ENCODE results near the gene TRIM32.

Gene TRIM32

DNA sequence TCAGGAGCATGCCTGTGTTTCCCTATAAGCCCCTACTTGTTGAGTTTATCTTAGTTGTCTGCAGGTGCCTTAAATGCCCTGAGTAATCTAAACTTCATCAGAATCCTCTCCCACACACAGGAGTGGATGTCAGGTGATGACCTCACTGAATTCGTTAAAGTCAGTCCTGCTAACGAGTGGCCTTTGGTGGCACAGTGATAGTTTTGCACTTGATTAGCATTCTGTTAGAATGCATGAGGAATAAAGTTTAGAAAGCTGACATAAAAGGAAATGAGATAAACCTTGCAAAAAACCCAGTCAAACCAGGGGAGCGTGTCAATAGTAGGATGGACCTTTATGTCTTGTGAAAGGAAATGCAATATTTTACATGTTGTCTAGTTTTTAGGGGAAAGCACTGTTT is 4.5 kb downstream of the TRIM32 start:
- Histone ChIP-seq H3K4me2 (ENCODE audit: low read length) (no peak overlapping the region), H3F3A (ENCODE audit: insufficient read depth, low read length) (no peaks in the 10 kb centered on the region)

DNA sequence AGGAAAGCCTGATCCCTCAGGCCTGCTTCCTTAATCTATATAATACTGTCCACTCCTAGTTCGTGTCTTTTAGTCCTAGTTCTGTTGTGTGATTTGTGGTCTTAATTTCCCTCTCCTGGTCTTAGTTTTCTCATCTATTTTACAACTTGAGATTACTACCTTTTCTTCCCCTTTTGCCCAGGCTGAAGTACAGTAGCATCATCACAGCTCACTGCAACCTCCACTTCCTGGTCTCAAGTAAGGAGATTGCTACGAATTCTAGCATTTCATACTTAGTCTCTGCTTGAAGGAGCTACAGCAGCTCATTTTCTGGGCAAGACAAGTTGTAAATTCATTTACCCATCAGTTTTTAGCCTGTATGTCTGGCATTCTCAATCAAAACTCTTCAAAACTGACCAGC is 5.5 kb downstream of the TRIM32 start:
- H3K9ac ChIP-seq (ENCODE audit: low read length): no peak overlapping the region
- no peak overlapping the region for H2AFZ ChIP-seq (ENCODE audit: low read length)
- no peaks in the 10 kb centered on the region for H3K9me2 ChIP-seq (ENCODE audit: low read depth, low read length)
- peaks cover 13% of the 10 kb centered on the region for H3K36me3 ChIP-seq (ENCODE audit: insufficient read depth, low read length)
- H4K20me1 ChIP-seq (ENCODE audit: insufficient read depth, low read length): no peaks in the 10 kb centered on the region
- no peaks in the 10 kb centered on the region for H3K27me3 ChIP-seq (ENCODE audit: insufficient read depth, low read length)
- H3K79me2 ChIP-seq (ENCODE audit: insufficient read depth, low read length): peaks cover 19% of the 10 kb centered on the region
- TF ChIP-seq EZH2 (IDR thresholded peaks at IDR 0.05; ENCODE audit: borderline replicate concordance, low read length): no peak
- TF ChIP-seq, protein P1, sequence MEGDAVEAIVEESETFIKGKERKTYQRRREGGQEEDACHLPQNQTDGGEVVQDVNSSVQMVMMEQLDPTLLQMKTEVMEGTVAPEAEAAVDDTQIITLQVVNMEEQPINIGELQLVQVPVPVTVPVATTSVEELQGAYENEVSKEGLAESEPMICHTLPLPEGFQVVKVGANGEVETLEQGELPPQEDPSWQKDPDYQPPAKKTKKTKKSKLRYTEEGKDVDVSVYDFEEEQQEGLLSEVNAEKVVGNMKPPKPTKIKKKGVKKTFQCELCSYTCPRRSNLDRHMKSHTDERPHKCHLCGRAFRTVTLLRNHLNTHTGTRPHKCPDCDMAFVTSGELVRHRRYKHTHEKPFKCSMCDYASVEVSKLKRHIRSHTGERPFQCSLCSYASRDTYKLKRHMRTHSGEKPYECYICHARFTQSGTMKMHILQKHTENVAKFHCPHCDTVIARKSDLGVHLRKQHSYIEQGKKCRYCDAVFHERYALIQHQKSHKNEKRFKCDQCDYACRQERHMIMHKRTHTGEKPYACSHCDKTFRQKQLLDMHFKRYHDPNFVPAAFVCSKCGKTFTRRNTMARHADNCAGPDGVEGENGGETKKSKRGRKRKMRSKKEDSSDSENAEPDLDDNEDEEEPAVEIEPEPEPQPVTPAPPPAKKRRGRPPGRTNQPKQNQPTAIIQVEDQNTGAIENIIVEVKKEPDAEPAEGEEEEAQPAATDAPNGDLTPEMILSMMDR (IDR thresholded peaks at IDR 0.05; ENCODE audit: low read length): no peak
- H3K27ac ChIP-seq (ENCODE audit: low read depth, low read length, poor library complexity, severe bottlenecking): no peak overlapping the region
- H3K9me3 ChIP-seq (ENCODE audit: low read length): no peaks in the 10 kb centered on the region
- H3K4me2 ChIP-seq (ENCODE audit: low read length): no peak overlapping the region
- no peak overlapping the region for H3K4me3 ChIP-seq (ENCODE audit: low read depth, low read length, poor library complexity, severe bottlenecking)
- H3F3A ChIP-seq (ENCODE audit: insufficient read depth, low read length): no peaks in the 10 kb centered on the region
- H3K4me1 ChIP-seq (ENCODE audit: insufficient read depth, low read length, severe bottlenecking): peaks cover 36% of the 10 kb centered on the region

More for the DNA sequence above, 4.5 kb downstream of the TRIM32 start:
- peaks cover 21% of the 10 kb centered on the region for H3K79me2 ChIP-seq (ENCODE audit: insufficient read depth, low read length)
- TF ChIP-seq EZH2 (IDR thresholded peaks at IDR 0.05; ENCODE audit: borderline replicate concordance, low read length): no peak
- TF ChIP-seq, protein P1 (IDR thresholded peaks at IDR 0.05; ENCODE audit: low read length): no peak
- H2AFZ ChIP-seq (ENCODE audit: low read length): no peak overlapping the region
- no peaks in the 10 kb centered on the region for H3K9me3 ChIP-seq (ENCODE audit: low read length)
- H3K4me1 ChIP-seq (ENCODE audit: insufficient read depth, low read length, severe bottlenecking): peaks cover 41% of the 10 kb centered on the region
- no peaks in the 10 kb centered on the region for H4K20me1 ChIP-seq (ENCODE audit: insufficient read depth, low read length)
- peaks cover 6% of the 10 kb centered on the region; the same call in 1 of the 2 replicates for H3K36me3 ChIP-seq (ENCODE audit: insufficient read depth, low read length)
- no peak overlapping the region for H3K9ac ChIP-seq (ENCODE audit: low read length)
- no peak overlapping the region for H3K27ac ChIP-seq (ENCODE audit: low read depth, low read length, poor library complexity, severe bottlenecking)
- no peaks in the 10 kb centered on the region for H3K9me2 ChIP-seq (ENCODE audit: low read depth, low read length)
- no peaks in the 10 kb centered on the region for H3K27me3 ChIP-seq (ENCODE audit: insufficient read depth, low read length)
- H3K4me3 ChIP-seq (ENCODE audit: low read depth, low read length, poor library complexity, severe bottlenecking): no peak overlapping the region

DNA sequence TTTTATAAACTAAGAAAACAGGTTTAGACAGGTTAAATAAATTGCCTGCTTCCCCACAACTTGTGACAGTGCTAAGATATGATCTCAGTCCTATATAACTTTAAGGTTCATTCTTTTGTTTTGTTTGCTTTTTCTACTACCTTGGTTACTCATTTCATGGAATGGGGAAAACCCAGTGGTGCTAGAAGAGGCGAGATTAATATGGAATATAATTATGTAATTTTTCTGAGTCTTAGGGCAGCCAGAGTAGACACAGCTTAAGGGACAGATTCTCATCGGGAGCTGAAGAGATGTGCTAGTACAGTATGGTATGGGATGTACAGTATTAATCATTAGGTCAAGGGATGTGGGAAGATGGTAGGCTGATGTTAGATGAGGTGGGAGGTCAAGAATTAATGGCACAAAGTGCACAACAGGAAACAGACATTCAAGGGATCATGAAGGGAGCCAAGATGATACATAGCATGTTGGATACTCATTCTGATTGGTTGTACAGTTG is 6.2 kb downstream of the TRIM32 start:
- Histone ChIP-seq H3F3A (ENCODE audit: insufficient read depth, low read length) (no peaks in the 10 kb centered on the region), H3K4me2 (ENCODE audit: low read length) (no peak overlapping the region), H3K9ac (ENCODE audit: low read length) (no peak overlapping the region), H3K9me2 (ENCODE audit: low read depth, low read length) (no peaks in the 10 kb centered on the region), H3K27me3 (ENCODE audit: insufficient read depth, low read length) (no peaks in the 10 kb centered on the region), H3K4me3 (ENCODE audit: low read depth, low read length, poor library complexity, severe bottlenecking) (no peak overlapping the region), H4K20me1 (ENCODE audit: insufficient read depth, low read length) (no peaks in the 10 kb centered on the region), H2AFZ (ENCODE audit: low read length) (no peak overlapping the region), H3K9me3 (ENCODE audit: low read length) (no peaks in the 10 kb centered on the region), H3K79me2 (ENCODE audit: insufficient read depth, low read length) (peaks cover 14% of the 10 kb centered on the region), H3K4me1 (ENCODE audit: insufficient read depth, low read length, severe bottlenecking) (peaks cover 30% of the 10 kb centered on the region), H3K27ac (ENCODE audit: low read depth, low read length, poor library complexity, severe bottlenecking) (no peak overlapping the region), H3K36me3 (ENCODE audit: insufficient read depth, low read length) (peaks cover 20% of the 10 kb centered on the region)
- TF ChIP-seq, protein P1 (IDR thresholded peaks at IDR 0.05; ENCODE audit: low read length): no peak
- TF ChIP-seq EZH2 (IDR thresholded peaks at IDR 0.05; ENCODE audit: borderline replicate concordance, low read length): no peak

Data from OCI-LY1 (cell line).